H1 (cell line): Measurements from ENCODE around the gene TMEM163. TPM values are rescaled to one million over a fixed set of nuclear protein-coding genes. Genes with fewer than 3 reads are reported as not detected.

Source experiments
- CTCF ChIA-PET: fragments of 300-600 bp; sonication (Branson Sonifier 250); formaldehyde crosslinking; loops from one replicate; lab custom pipeline; 2021; ENCODE audit not compliant: partially characterized antibody; lab: Charles Lee
- POLR2A ChIA-PET: fragments of 300-600 bp; sonication (Branson Sonifier 250); formaldehyde crosslinking; loops from one replicate; lab custom pipeline; 2021; ENCODE audit warnings: inconsistent platforms; ENCODE audit not compliant: partially characterized antibody; lab: Charles Lee
- DNase-seq, 2 experiments: peaks; one replicate each; pipeline versions ENCODE4 v3.0.0 to v3.0.0-alpha.2; 2010 to 2022; ENCODE audit warnings: low spot score in 2 of 2, low read depth in 1 of 2, mixed read lengths in 1 of 2
- FAIRE-seq: peaks from 2 replicates; lab custom pipeline; 2011; peaks lifted over from hg19 to GRCh38; lab: Jason Lieb, UNC
- H2AFZ ChIP-seq: 2 replicates; pipeline ENCODE4 v1.8.1; 2012; ENCODE audit warnings: low read length, inconsistent platforms
- H2AK5ac ChIP-seq: 2 replicates; pipeline ENCODE4 v1.6.1; 2013; ENCODE audit warnings: low read depth, low read length
- H2BK120ac ChIP-seq: replicated peaks from 2 replicates; pipeline ENCODE3; 2013; ENCODE audit warnings: low read depth, low read length, inconsistent platforms
- H2BK12ac ChIP-seq: 2 replicates; pipeline ENCODE4 v1.6.1; 2013; ENCODE audit warnings: low read depth, low read length
- H2BK15ac ChIP-seq: 2 replicates; pipeline ENCODE4 v1.6.1; 2013; ENCODE audit warnings: low read length
- H2BK20ac ChIP-seq: 2 replicates; pipeline ENCODE4 v1.6.1; 2013; ENCODE audit warnings: low read length
- H2BK5ac ChIP-seq: 2 replicates; pipeline ENCODE4 v1.6.1; 2013; ENCODE audit warnings: low read depth, low read length
- H3K14ac ChIP-seq: 2 replicates; pipeline ENCODE4 v1.6.1; 2013; ENCODE audit warnings: inconsistent platforms; ENCODE audit not compliant: insufficient read length
- H3K18ac ChIP-seq: 2 replicates; pipeline ENCODE4 v1.6.1; 2013; ENCODE audit warnings: low read length; ENCODE audit errors: extremely low read depth
- H3K23ac ChIP-seq: 2 replicates; pipeline ENCODE4 v1.6.1; 2013; ENCODE audit warnings: inconsistent platforms; ENCODE audit not compliant: insufficient read length
- H3K23me2 ChIP-seq: 2 replicates; pipeline ENCODE4 v1.6.1; 2013; ENCODE audit warnings: low read depth, low read length
- H3K27ac ChIP-seq: 2 replicates; pipeline ENCODE4 v1.6.1; 2011; ENCODE audit warnings: low read depth, low read length, inconsistent platforms
- H3K27me3 ChIP-seq, 4 experiments: replicated peaks in 1 of 4; 1 replicate in 1 of 4; 2 replicates in 3 of 4; pipeline versions ENCODE4 v1.6.1 to v1.8.1; 2011 to 2013; ENCODE audit warnings: low read length in 3 of 4, mild to moderate bottlenecking in 3 of 4, inconsistent platforms in 2 of 4, mixed read lengths in 2 of 4, moderate library complexity in 1 of 4; ENCODE audit not compliant: control insufficient read depth in 3 of 4, insufficient read depth in 3 of 4; ENCODE audit errors: extremely low read depth in 1 of 4
- H3K36me3 ChIP-seq, 4 experiments: 2 replicates each; pipeline versions ENCODE4 v1.6.1 to v1.8.1; 2011 to 2013; ENCODE audit warnings: mild to moderate bottlenecking in 4 of 4, low read length in 3 of 4, moderate library complexity in 2 of 4, control low read depth in 1 of 4, inconsistent platforms in 1 of 4; ENCODE audit not compliant: insufficient read depth in 4 of 4, control insufficient read depth in 2 of 4
- H3K4ac ChIP-seq: replicated peaks from 2 replicates; pipeline ENCODE3; 2013; ENCODE audit warnings: low read length, low read depth, mixed read lengths, inconsistent platforms; ENCODE audit not compliant: insufficient read length
- H3K4me1 ChIP-seq, 4 experiments: replicated peaks in 1 of 4; 1 replicate in 1 of 4; 2 replicates in 3 of 4; pipeline versions ENCODE4 v1.6.1 to v1.8.1; 2011 to 2013; ENCODE audit warnings: low read length in 3 of 4, inconsistent platforms in 2 of 4, mixed read lengths in 1 of 4; ENCODE audit not compliant: insufficient read depth in 4 of 4, control insufficient read depth in 3 of 4
- H3K4me2 ChIP-seq, 2 experiments: 2 replicates each; pipeline versions ENCODE4 v1.6.1 to v1.8.1; 2011 to 2013; ENCODE audit warnings: low read depth in 2 of 2, low read length in 2 of 2, control low read depth in 1 of 2, inconsistent platforms in 1 of 2, mild to moderate bottlenecking in 1 of 2; ENCODE audit not compliant: insufficient read depth in 1 of 2
- H3K4me3 ChIP-seq, 4 experiments: fragments of 200-600, 300-600 bp in 1 of 4; sonication (generic), shearing (Covaris generic), sonication (Bioruptor Twin) in 1 of 4; 2 replicates each; pipeline versions ENCODE4 v1.5.1 to v1.8.1; 2011 to 2016; ENCODE audit warnings: low read length in 4 of 4, low read depth in 3 of 4, control low read depth in 2 of 4, inconsistent platforms in 2 of 4, mild to moderate bottlenecking in 2 of 4, mixed read lengths in 1 of 4, moderate library complexity in 1 of 4; ENCODE audit not compliant: insufficient read depth in 2 of 4; ENCODE audit errors: extremely low read depth in 1 of 4
- H3K56ac ChIP-seq: replicated peaks from 2 replicates; pipeline ENCODE3; 2013; ENCODE audit warnings: low read depth, mild to moderate bottlenecking, mixed read lengths, low read length, inconsistent platforms; ENCODE audit not compliant: insufficient read length
- H3K79me1 ChIP-seq: 2 replicates; pipeline ENCODE4 v1.6.1; 2013; ENCODE audit warnings: low read depth, low read length, control low read depth
- H3K79me2 ChIP-seq, 2 experiments: 2 replicates each; pipeline versions ENCODE4 v1.6.1 to v1.8.1; 2012 to 2013; ENCODE audit warnings: low read length in 2 of 2, mild to moderate bottlenecking in 2 of 2, inconsistent platforms in 1 of 2; ENCODE audit not compliant: insufficient read depth in 2 of 2, control insufficient read depth in 1 of 2
- H3K9ac ChIP-seq, 4 experiments: replicated peaks in 1 of 4; 1 replicate in 1 of 4; 2 replicates in 3 of 4; pipeline versions ENCODE4 v1.6.1 to v1.8.1; 2011 to 2013; ENCODE audit warnings: low read depth in 3 of 4, low read length in 3 of 4, control low read depth in 2 of 4, mild to moderate bottlenecking in 2 of 4, moderate library complexity in 2 of 4, inconsistent platforms in 1 of 4; ENCODE audit errors: extremely low read depth in 1 of 4
- H3K9me3 ChIP-seq, 2 experiments: 2 replicates each; pipeline versions ENCODE4 v1.6.1 to v1.8.1; 2012 to 2013; ENCODE audit warnings: mild to moderate bottlenecking in 2 of 2, moderate library complexity in 2 of 2, control low read depth in 1 of 2, inconsistent platforms in 1 of 2, low read depth in 1 of 2, low read length in 1 of 2, mixed read lengths in 1 of 2; ENCODE audit not compliant: insufficient read depth in 2 of 2
- H4K20me1 ChIP-seq, 2 experiments: replicated peaks in 1 of 2; 2 replicates each; pipeline versions ENCODE3 to v1.8.1; 2011 to 2013; ENCODE audit warnings: inconsistent platforms in 2 of 2, low read length in 2 of 2, mild to moderate bottlenecking in 1 of 2; ENCODE audit not compliant: insufficient read depth in 2 of 2, control insufficient read depth in 1 of 2
- H4K5ac ChIP-seq: 2 replicates; pipeline ENCODE4 v1.6.1; 2013; ENCODE audit warnings: low read length, low read depth, mixed read lengths, inconsistent platforms; ENCODE audit not compliant: insufficient read length
- H4K8ac ChIP-seq: 2 replicates; pipeline ENCODE4 v1.8.0; 2013; ENCODE audit warnings: mild to moderate bottlenecking, moderate library complexity, low read length, inconsistent platforms; ENCODE audit not compliant: insufficient read depth; ENCODE audit errors: extremely low read depth
- H4K91ac ChIP-seq: replicated peaks from 2 replicates; pipeline ENCODE3; 2013; ENCODE audit warnings: low read length, mixed read lengths, inconsistent platforms; ENCODE audit not compliant: insufficient read length
- CBX5 ChIP-seq: fragments of 300-800, 300-1000 bp; sonication (generic); IDR thresholded peaks from 2 replicates; pipeline ENCODE4 v1.7.1; 2016; ENCODE audit warnings: antibody characterized with exemption, low read length, low read depth
- CTCF ChIP-seq, 3 experiments: IDR thresholded peaks; 1 replicate in 2 of 3; 2 replicates in 1 of 3; pipeline versions ENCODE4 v1.5.1 to v1.6.1; 2011; ENCODE audit warnings: low read length in 3 of 3, mild to moderate bottlenecking in 3 of 3, inconsistent platforms in 2 of 3, low read depth in 1 of 3, moderate library complexity in 1 of 3; ENCODE audit not compliant: insufficient read depth in 1 of 3; ENCODE audit errors: control extremely low read depth in 1 of 3
- SP4 ChIP-seq: IDR thresholded peaks from 2 replicates; pipeline ENCODE4 v1.6.1; 2012; ENCODE audit warnings: low read length, inconsistent platforms
- TAF7 ChIP-seq: optimal IDR thresholded peaks from 2 replicates; pipeline ENCODE3; 2011; ENCODE audit warnings: low read depth, mild to moderate bottlenecking, inconsistent platforms, low read length, moderate library complexity, borderline replicate concordance
- TBP ChIP-seq: IDR thresholded peaks from 2 replicates; pipeline ENCODE4 v1.6.1; 2011; ENCODE audit warnings: low read depth, low read length, improper control_type of control experiment
- USF2 ChIP-seq: IDR thresholded peaks from 2 replicates; pipeline ENCODE4 v1.6.1; 2011; ENCODE audit warnings: low read length, improper control_type of control experiment
- ZNF274 ChIP-seq: IDR thresholded peaks from 2 replicates; pipeline ENCODE4 v1.7.0; 2012; ENCODE audit warnings: low read length, borderline replicate concordance; ENCODE audit errors: extremely low read depth
- WGBS, 2 experiments: shearing (Covaris generic) in 1 of 2; methylation state at CpG; one replicate each; pipeline versions ENCODE4 v1.1.6 to v1.1.7; 2013 to 2015; ENCODE audit warnings: low lambda C conversion rate in 2 of 2, mixed read lengths in 2 of 2, inconsistent platforms in 1 of 2, low coverage in 1 of 2, missing lambda C conversion rate in 1 of 2; ENCODE audit not compliant: insufficient replicate concordance in 2 of 2, insufficient coverage in 1 of 2, insufficient read length in 1 of 2; ENCODE audit errors: extremely low coverage in 1 of 2, missing lambda C conversion rate in 1 of 2; 5-methylcytosine and 5-hydroxymethylcytosine counted together
- polyA plus RNA-seq, 7 experiments: library from polyadenylated mRNA; depleted of rRNA in 3 of 7; stranded (reverse) in 5 of 7; unstranded in 2 of 7; fragments of >200 nt in 5 of 7; fragments of 200-250 nt in 2 of 7; gene quantifications; 1 replicate in 5 of 7; 2 replicates in 1 of 7; 4 replicates in 1 of 7; pipeline versions ENCODE4 v1.2.1 to v1.2.3, GENCODE V29; 2011 to 2013; ENCODE audit warnings: missing spikeins in 2 of 7, mixed read lengths in 2 of 7
- total RNA-seq: library from RNA; stranded (reverse); fragmentation: NEBNext Ultra II Directional; extraction: Animal tissue kit (Norgen Biotek cat#: 25700); gene quantifications from 2 replicates; pipeline ENCODE4 v1.2.1, GENCODE V29; 2021
- TF ChIP-seq, protein P1 (sequence below): IDR thresholded peaks from 2 replicates; pipeline ENCODE4 v1.6.1; 2012; ENCODE audit warnings: inconsistent platforms
- TF ChIP-seq, protein P2 (sequence below): IDR thresholded peaks from 2 replicates; pipeline ENCODE4 v1.6.1; 2011; ENCODE audit warnings: low read depth, mild to moderate bottlenecking, low read length; ENCODE audit not compliant: insufficient read depth

TMEM163 gene
- total and polyA plus RNA-seq, 2 of the 8 experiments (the other 6 are each of a cell fraction or from before 2014, with no cell fraction given) = 2.8 to 3.2 TPM

GRCh38 chr2:134491022-134491421 is 227.8 kb downstream of the TMEM163 start:
- Histone ChIP-seq H2BK20ac (no peak overlapping the region), H3K4me1 (no peaks in the 10 kb centered on the region), H3K79me2 (no peaks in the 10 kb centered on the region), H3K36me3 (no peaks in the 10 kb centered on the region), H3K18ac (no peak overlapping the region), H2BK12ac (no peak overlapping the region), H2AFZ (no peak overlapping the region), H3K4ac (no peak overlapping the region), H3K9me3 (no peaks in the 10 kb centered on the region), H3K14ac (no peak overlapping the region), H3K23me2 (no peaks in the 10 kb centered on the region), H3K56ac (no peak overlapping the region), H3K9ac (no peak overlapping the region), H3K23ac (no peak overlapping the region), H3K27me3 (no peaks in the 10 kb centered on the region), H4K20me1 (no peaks in the 10 kb centered on the region), H3K27ac (no peak overlapping the region), H4K8ac (no peak overlapping the region), H2BK120ac (no peak overlapping the region), H2BK15ac (no peak overlapping the region), H4K91ac (no peak overlapping the region), H2BK5ac (no peak overlapping the region), H3K79me1 (no peaks in the 10 kb centered on the region), H4K5ac (no peak overlapping the region), H3K4me3 (no peak overlapping the region), H2AK5ac (no peak overlapping the region), H3K4me2 (no peak overlapping the region)
- 90% methylated on average over 4 of the region's 4 CpGs; no CpG with 5 or more reads in 1 of the 2 experiments for WGBS, 2 experiments
- no peak for DNase-seq
- no peak for FAIRE-seq
- ChIA-PET CTCF (interaction anchor here (0.8 to 2.6 kb wide), 9 partner anchors 10 to 244 kb away, joined by 3 to 12 read pairs (median 4); no protein-coding TSS in a partner anchor), POLR2A (interaction anchor here (0.6 to 0.9 kb wide), 2 partner anchors 10 to 540 kb away, joined by 5 read pairs; no protein-coding TSS in a partner anchor)
- TF ChIP-seq ZNF274 = no peak
- TF ChIP-seq TAF7 = no peak
- TF ChIP-seq, protein P1, sequence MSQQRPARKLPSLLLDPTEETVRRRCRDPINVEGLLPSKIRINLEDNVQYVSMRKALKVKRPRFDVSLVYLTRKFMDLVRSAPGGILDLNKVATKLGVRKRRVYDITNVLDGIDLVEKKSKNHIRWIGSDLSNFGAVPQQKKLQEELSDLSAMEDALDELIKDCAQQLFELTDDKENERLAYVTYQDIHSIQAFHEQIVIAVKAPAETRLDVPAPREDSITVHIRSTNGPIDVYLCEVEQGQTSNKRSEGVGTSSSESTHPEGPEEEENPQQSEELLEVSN = no peak
- TF ChIP-seq CTCF (IDR thresholded peaks at IDR 0.05; ENCODE audit: control extremely low read depth in 1 of 3, insufficient read depth in 1 of 3, low read depth in 1 of 3, low read length in 3 of 3) = no peak
- TF ChIP-seq USF2 = no peak
- TF ChIP-seq, protein P2, sequence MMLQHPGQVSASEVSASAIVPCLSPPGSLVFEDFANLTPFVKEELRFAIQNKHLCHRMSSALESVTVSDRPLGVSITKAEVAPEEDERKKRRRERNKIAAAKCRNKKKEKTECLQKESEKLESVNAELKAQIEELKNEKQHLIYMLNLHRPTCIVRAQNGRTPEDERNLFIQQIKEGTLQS = no peak
- no peak for TF ChIP-seq CBX5
- TF ChIP-seq SP4 = no peak
- no peak for TF ChIP-seq TBP
